ENCODE results near the gene HTR1B. TPM values are rescaled to one million over a fixed set of nuclear protein-coding genes. Genes with fewer than 3 reads are reported as not detected.

HTR1B gene
- total RNA-seq, 1 experiment from 2014 or later: 0.74 TPM

GRCh38 chr6:77448546-77448945 lies 14.7 kb downstream of the HTR1B start:
- Histone ChIP-seq H3K27me3 (ENCODE audit: insufficient read depth, low read length) (no peaks in the 10 kb centered on the region), H3K9me2 (ENCODE audit: insufficient read depth) (no peaks in the 10 kb centered on the region), H3K4me2 (ENCODE audit: low read length) (no peak overlapping the region), H3K36me3 (ENCODE audit: control insufficient read depth in 1 of 2, insufficient read depth in 2 of 2, low read length in 2 of 2) (no peaks in the 10 kb centered on the region), H3K9me3 (ENCODE audit: control insufficient read depth in 1 of 2, insufficient read depth in 1 of 2, low read depth in 1 of 2, low read length in 2 of 2) (no peaks in the 10 kb centered on the region), H3K4me1 (ENCODE audit: control insufficient read depth in 1 of 2, insufficient read depth in 2 of 2, low read length in 2 of 2) (peaks cover 0 to 4% of the 10 kb centered on the region in 2 experiments; a peak in 1 of 4 replicates), H3K27ac (ENCODE audit: low read depth, low read length) (no peak overlapping the region), H3K9ac (ENCODE audit: low read length) (no peak overlapping the region), H2AFZ (ENCODE audit: low read depth, low read length, poor library complexity, severe bottlenecking) (no peak overlapping the region), H4K20me1 (ENCODE audit: insufficient read depth) (no peaks in the 10 kb centered on the region), H3K4me3 (replicated peaks in 1 of 2; ENCODE audit: low read depth in 1 of 2, low read length in 2 of 2) (no peak overlapping the region), H3K79me2 (ENCODE audit: insufficient read depth, low read length) (no peaks in the 10 kb centered on the region)
- ChIA-PET POLR2A (no interaction called here), CTCF (interaction anchor here (1.4 kb wide), 1 partner anchor 9 kb away, joined by 3 read pairs; no protein-coding TSS in a partner anchor), RAD21 (ENCODE audit: low non-redundant PET in 1 of 2, low total read pairs in 2 of 2, uncharacterized antibody in 2 of 2, unreplicated experiment in 2 of 2) (no interaction called here)
- no peak for ATAC-seq
- intact Hi-C loops (cut with micrococcal nuclease): no loop called here
- no peak for TF ChIP-seq JUND (IDR thresholded peaks at IDR 0.05)
- TF ChIP-seq EGR1 (IDR thresholded peaks at IDR 0.05; ENCODE audit: low read depth): no peak
- BruUV-seq (replicated peaks): no TSS peak
- DNase-seq (ENCODE audit: low read depth, low spot score): no peak

GRCh38 chr6:77447254-77447653 lies 16.0 kb downstream of the HTR1B start:
- no peaks in the 10 kb centered on the region for H3K9me3 ChIP-seq (ENCODE audit: control insufficient read depth in 1 of 2, insufficient read depth in 1 of 2, low read depth in 1 of 2, low read length in 2 of 2)
- DNase-seq (ENCODE audit: low read depth, low spot score): no peak
- H3K4me3 ChIP-seq (replicated peaks in 1 of 2; ENCODE audit: low read depth in 1 of 2, low read length in 2 of 2): no peak overlapping the region
- no peaks in the 10 kb centered on the region for H3K79me2 ChIP-seq (ENCODE audit: insufficient read depth, low read length)
- no peaks in the 10 kb centered on the region for H3K9me2 ChIP-seq (ENCODE audit: insufficient read depth)
- no peak for TF ChIP-seq RAD21 (IDR thresholded peaks at IDR 0.05; ENCODE audit: low read depth)
- TF ChIP-seq CTCF (IDR thresholded peaks at IDR 0.05 in 2 of 3, conservative IDR thresholded peaks at IDR 0.05 in 1 of 3; ENCODE audit: borderline replicate concordance in 1 of 3, insufficient read depth in 1 of 3, low read depth in 2 of 3, low read length in 2 of 3): no peak
- no peak for TF ChIP-seq CBX3 (IDR thresholded peaks at IDR 0.05; ENCODE audit: low read depth)
- TF ChIP-seq, protein P1, sequence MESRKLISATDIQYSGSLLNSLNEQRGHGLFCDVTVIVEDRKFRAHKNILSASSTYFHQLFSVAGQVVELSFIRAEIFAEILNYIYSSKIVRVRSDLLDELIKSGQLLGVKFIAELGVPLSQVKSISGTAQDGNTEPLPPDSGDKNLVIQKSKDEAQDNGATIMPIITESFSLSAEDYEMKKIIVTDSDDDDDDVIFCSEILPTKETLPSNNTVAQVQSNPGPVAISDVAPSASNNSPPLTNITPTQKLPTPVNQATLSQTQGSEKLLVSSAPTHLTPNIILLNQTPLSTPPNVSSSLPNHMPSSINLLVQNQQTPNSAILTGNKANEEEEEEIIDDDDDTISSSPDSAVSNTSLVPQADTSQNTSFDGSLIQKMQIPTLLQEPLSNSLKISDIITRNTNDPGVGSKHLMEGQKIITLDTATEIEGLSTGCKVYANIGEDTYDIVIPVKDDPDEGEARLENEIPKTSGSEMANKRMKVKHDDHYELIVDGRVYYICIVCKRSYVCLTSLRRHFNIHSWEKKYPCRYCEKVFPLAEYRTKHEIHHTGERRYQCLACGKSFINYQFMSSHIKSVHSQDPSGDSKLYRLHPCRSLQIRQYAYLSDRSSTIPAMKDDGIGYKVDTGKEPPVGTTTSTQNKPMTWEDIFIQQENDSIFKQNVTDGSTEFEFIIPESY (IDR thresholded peaks at IDR 0.05; ENCODE audit: extremely low read depth, insufficient replicate concordance, low read length): no peak
- no peak for TF ChIP-seq SRF (IDR thresholded peaks at IDR 0.05; ENCODE audit: low read depth)
- TF ChIP-seq YY1 (IDR thresholded peaks at IDR 0.05; ENCODE audit: extremely low read depth, insufficient replicate concordance, low read depth, low read length): no peak
- no peak for TF ChIP-seq ZFX (IDR thresholded peaks at IDR 0.05)
- no peak overlapping the region for H3K27ac ChIP-seq (ENCODE audit: low read depth, low read length)
- CTCF ChIA-PET: no interaction called here
- H3K4me1 ChIP-seq (ENCODE audit: control insufficient read depth in 1 of 2, insufficient read depth in 2 of 2, low read length in 2 of 2): peaks cover 0 to 4% of the 10 kb centered on the region in 2 experiments; a peak in 1 of 4 replicates
- intact Hi-C loops (cut with micrococcal nuclease): no loop called here
- POLR2A ChIA-PET: no interaction called here
- H3K4me2 ChIP-seq (ENCODE audit: low read length): no peak overlapping the region
- peak overlapping the region; percentile 63 for H2AFZ ChIP-seq (ENCODE audit: low read depth, low read length, poor library complexity, severe bottlenecking)
- no peaks in the 10 kb centered on the region for H3K27me3 ChIP-seq (ENCODE audit: insufficient read depth, low read length)
- H3K36me3 ChIP-seq (ENCODE audit: control insufficient read depth in 1 of 2, insufficient read depth in 2 of 2, low read length in 2 of 2): no peaks in the 10 kb centered on the region
- ATAC-seq: no peak
- no peaks in the 10 kb centered on the region for H4K20me1 ChIP-seq (ENCODE audit: insufficient read depth)
- BruUV-seq (replicated peaks): no TSS peak
- RAD21 ChIA-PET (ENCODE audit: low non-redundant PET in 1 of 2, low total read pairs in 2 of 2, uncharacterized antibody in 2 of 2, unreplicated experiment in 2 of 2): no interaction called here
- H3K9ac ChIP-seq (ENCODE audit: low read length): no peak overlapping the region
